Measurements from ENCODE around the gene SUN5.

- TF ChIP-seq CTCF (IDR thresholded peaks at IDR 0.05) (no peak), POLR2AphosphoS5 (IDR thresholded peaks at IDR 0.05) (no peak), EP300 (IDR thresholded peaks at IDR 0.05) (no peak)
Observed at GRCh38 chr20:33020278-33021161, 16.3 kb upstream of the SUN5 start.

Data from sigmoid colon (tissue), 4 donors.